ENCODE data around the gene FAM3C. TPM values are rescaled to one million over a fixed set of nuclear protein-coding genes. Genes with fewer than 3 reads are reported as not detected.
"Not testable (repeated sequence)": the region's sequence is repeated elsewhere in the genome, so short reads cannot be mapped to it uniquely, and the experiment has no call there.

The FAM3C gene
- total and polyA plus RNA-seq, 2 of the 4 experiments (the other 2 are of a cell fraction) = 11.5 to 45.8 TPM

GRCh38 chr7:121432486-121432885, 36.4 kb upstream of the FAM3C start:
- H3K14ac ChIP-seq (replicated peaks; ENCODE audit: low read depth, low read length); H3K27me3 ChIP-seq (ENCODE audit: control insufficient read depth, insufficient read depth, low read length); H3K4me2 ChIP-seq (ENCODE audit: low read depth, low read length); intact Hi-C loops (cut with micrococcal nuclease); H4K8ac ChIP-seq (ENCODE audit: low read depth in 2 of 2, low read length in 2 of 2); ATAC-seq (ENCODE audit: low read depth); H3K4ac ChIP-seq (ENCODE audit: low read depth, low read length); H3K18ac ChIP-seq (ENCODE audit: low read depth, low read length); H2AFZ ChIP-seq (replicated peaks; ENCODE audit: low read length, poor library complexity); H3K79me1 ChIP-seq (ENCODE audit: low read depth in 1 of 2, low read length in 2 of 2); H2BK120ac ChIP-seq (ENCODE audit: low read depth, low read length); H3K9ac ChIP-seq (ENCODE audit: low read depth, low read length); H3K9me1 ChIP-seq (ENCODE audit: insufficient read depth, low read length); CTCF ChIA-PET; H3K27ac ChIP-seq (ENCODE audit: insufficient read depth, low read length); H3K9me3 ChIP-seq (ENCODE audit: control insufficient read depth, insufficient read depth, low read length); H2BK5ac ChIP-seq (ENCODE audit: low read depth, low read length, poor library complexity, severe bottlenecking); BruUV-seq (replicated peaks); H2BK20ac ChIP-seq (ENCODE audit: low read depth, low read length); in situ Hi-C loops (cut with MboI; ENCODE audit: low sequenced_read_pairs); H2BK15ac ChIP-seq (ENCODE audit: low read depth, low read length); H3K4me1 ChIP-seq (ENCODE audit: control insufficient read depth, insufficient read depth, low read length); H4K20me1 ChIP-seq (ENCODE audit: insufficient read depth, low read length); H2AK9ac ChIP-seq (replicated peaks; ENCODE audit: low read depth, low read length, poor library complexity); H3K23ac ChIP-seq (ENCODE audit: low read depth, low read length); H4K91ac ChIP-seq (ENCODE audit: insufficient read depth, low read depth, low read length); H3K36me3 ChIP-seq (ENCODE audit: control insufficient read depth, insufficient read depth, low read length); dilution Hi-C loops (cut with HindIII; ENCODE audit: low sequenced_read_pairs, unreplicated experiment); H4K5ac ChIP-seq (ENCODE audit: low read depth, low read length); H2AK5ac ChIP-seq (ENCODE audit: low read depth, low read length); DNase-seq; POLR2A ChIA-PET (ENCODE audit: unreplicated experiment); H3K56ac ChIP-seq (ENCODE audit: extremely low read depth, insufficient read depth, low read length); H3K4me3 ChIP-seq (ENCODE audit: insufficient read depth, low read depth, low read length): not testable (repeated sequence)
- WGBS, 2 experiments (ENCODE audit: extremely low coverage in 2 of 2, insufficient read length in 1 of 2) = no CpG with 5 or more reads among the region's 4 CpGs

Data from IMR-90 (cell line).